ENCODE results near the gene ZDHHC18. TPM values are rescaled to one million over a fixed set of nuclear protein-coding genes. Genes with fewer than 3 reads are reported as not detected.

Gene ZDHHC18
- total and polyA plus RNA-seq, 9 donors, result 9.5 to 15.8 (median 12.3) TPM

DNA sequence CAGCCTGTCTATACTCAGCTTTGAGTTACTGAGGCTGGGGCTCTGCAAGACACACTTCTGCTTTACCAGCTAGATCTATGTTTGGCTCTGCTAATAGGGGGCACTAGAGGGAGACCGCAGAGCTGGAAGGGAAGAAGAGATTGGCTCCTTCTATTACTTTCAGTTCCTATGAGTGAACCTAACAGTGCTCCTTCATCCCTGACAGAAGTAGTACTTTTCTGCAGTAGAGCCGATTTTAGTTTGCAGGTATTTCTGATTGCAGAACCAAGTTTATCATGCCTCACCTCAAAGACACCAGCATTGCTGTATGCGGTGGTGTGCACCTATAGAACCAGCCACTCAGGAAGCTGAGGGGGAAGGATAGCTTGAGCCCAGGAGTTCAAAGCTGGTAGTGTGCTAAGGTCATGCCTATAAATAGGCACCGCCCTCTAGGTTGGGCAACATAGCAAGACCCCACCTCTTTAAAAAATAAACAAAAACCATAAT, 5.7 kb upstream of the ZDHHC18 start:
- H3K4me3 ChIP-seq, result no peak overlapping the region
- no peaks in the 10 kb centered on the region for H3K36me3 ChIP-seq
- DNase-seq, result no peak
- H3K4me1 ChIP-seq (ENCODE audit: insufficient read depth), result no peaks in the 10 kb centered on the region
- H3K9me3 ChIP-seq, result no peaks in the 10 kb centered on the region
- TF ChIP-seq POLR2A (IDR thresholded peaks at IDR 0.05), result no peak
- TF ChIP-seq, protein P1, sequence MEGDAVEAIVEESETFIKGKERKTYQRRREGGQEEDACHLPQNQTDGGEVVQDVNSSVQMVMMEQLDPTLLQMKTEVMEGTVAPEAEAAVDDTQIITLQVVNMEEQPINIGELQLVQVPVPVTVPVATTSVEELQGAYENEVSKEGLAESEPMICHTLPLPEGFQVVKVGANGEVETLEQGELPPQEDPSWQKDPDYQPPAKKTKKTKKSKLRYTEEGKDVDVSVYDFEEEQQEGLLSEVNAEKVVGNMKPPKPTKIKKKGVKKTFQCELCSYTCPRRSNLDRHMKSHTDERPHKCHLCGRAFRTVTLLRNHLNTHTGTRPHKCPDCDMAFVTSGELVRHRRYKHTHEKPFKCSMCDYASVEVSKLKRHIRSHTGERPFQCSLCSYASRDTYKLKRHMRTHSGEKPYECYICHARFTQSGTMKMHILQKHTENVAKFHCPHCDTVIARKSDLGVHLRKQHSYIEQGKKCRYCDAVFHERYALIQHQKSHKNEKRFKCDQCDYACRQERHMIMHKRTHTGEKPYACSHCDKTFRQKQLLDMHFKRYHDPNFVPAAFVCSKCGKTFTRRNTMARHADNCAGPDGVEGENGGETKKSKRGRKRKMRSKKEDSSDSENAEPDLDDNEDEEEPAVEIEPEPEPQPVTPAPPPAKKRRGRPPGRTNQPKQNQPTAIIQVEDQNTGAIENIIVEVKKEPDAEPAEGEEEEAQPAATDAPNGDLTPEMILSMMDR (IDR thresholded peaks at IDR 0.05), result no peak
- no peak for TF ChIP-seq EP300 (IDR thresholded peaks at IDR 0.05)
- no peak overlapping the region for H3K27ac ChIP-seq
- H3K27me3 ChIP-seq, result no peaks in the 10 kb centered on the region
- WGBS, 3 donors, result 74 to 85% (median 82%) methylated on average over 4 of the region's 4 CpGs
- intact Hi-C loops (cut with DNase I), result loop anchor here in 1 of 4 donors (10.0 kb wide), 1 partner anchor 54 kb away; no protein-coding TSS in a partner anchor

DNA sequence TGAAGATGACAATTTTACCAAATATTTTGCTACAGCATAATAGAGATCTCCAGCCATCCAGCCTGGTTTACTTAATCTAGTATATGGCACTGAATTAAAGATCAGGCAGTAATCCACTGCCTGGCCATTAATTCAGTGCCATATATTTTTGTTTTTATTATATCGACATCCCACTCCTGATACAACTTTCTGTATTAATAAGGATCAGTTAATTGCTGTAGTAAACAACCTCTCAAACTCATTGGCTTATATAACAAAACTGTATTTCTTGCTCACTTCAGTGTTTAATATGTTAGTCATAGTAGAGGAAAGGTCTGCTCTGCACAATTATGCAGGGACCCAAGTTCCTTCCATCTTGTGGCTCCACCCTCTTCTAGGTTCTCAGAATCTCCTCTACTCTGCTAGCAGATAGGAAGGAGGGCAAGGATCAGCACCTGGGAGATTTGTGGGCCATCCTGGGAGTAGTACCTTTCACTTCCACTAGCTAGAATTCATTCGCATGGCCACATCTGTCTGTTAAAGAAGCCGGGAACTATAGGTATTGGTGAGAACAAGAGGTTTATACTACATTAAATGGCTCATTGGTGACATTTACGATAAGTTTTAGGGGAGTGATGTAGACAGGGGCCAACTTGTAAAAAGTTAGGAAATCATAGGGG, 3.6 kb upstream of the ZDHHC18 start:
- Histone ChIP-seq H3K27ac (no peak overlapping the region), H3K9me3 (no peaks in the 10 kb centered on the region), H3K4me1 (ENCODE audit: insufficient read depth) (peaks cover 4% of the 10 kb centered on the region), H3K27me3 (no peaks in the 10 kb centered on the region), H3K36me3 (no peaks in the 10 kb centered on the region), H3K4me3 (no peak overlapping the region)
- intact Hi-C loops (cut with DNase I), result loop anchor here in 1 of 4 donors (10.0 kb wide), 1 partner anchor 52 kb away; no protein-coding TSS in a partner anchor
- DNase-seq, result no peak
- TF ChIP-seq, protein P1 (IDR thresholded peaks at IDR 0.05), result no peak
- TF ChIP-seq EP300 (IDR thresholded peaks at IDR 0.05), result no peak
- WGBS, 3 donors, result 90 to 98% (median 94%) methylated on average over 4 of the region's 4 CpGs

DNA sequence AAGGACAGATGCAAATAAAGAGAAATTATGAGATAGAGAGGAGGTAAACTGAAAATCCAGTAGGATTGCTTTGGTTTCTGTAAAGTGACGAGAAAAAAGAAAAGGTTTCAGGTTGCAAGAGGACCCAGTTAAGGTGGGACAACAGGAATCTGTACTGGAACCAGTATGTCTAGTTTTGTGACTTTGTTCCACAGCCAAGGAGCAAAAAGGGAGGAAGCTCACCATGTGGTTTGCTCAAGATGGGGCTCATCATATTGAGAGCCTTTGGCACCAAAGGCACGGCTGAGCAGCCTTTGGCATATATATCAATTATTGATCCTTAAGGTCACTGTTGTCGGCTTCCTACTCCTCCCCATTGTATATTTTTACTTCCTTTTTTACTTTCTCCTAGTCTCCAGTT, 1.8 kb upstream of the ZDHHC18 start:
- no peak overlapping the region for H3K4me3 ChIP-seq
- H3K36me3 ChIP-seq, result no peaks in the 10 kb centered on the region
- no peak for TF ChIP-seq POLR2A (IDR thresholded peaks at IDR 0.05)
- TF ChIP-seq EP300 (IDR thresholded peaks at IDR 0.05), result no peak
- TF ChIP-seq, protein P1 (IDR thresholded peaks at IDR 0.05), result no peak
- 83 to 90% (median 89%) methylated on average over 3 of the region's 3 CpGs for WGBS, 3 donors
- H3K27me3 ChIP-seq, result no peaks in the 10 kb centered on the region
- H3K4me1 ChIP-seq (ENCODE audit: insufficient read depth), result peaks cover 10% of the 10 kb centered on the region
- intact Hi-C loops (cut with DNase I), result loop anchor here in 1 of 4 donors (10.0 kb wide), 1 partner anchor 50 kb away; no protein-coding TSS in a partner anchor
- DNase-seq, result no peak
- no peaks in the 10 kb centered on the region for H3K9me3 ChIP-seq
- no peak overlapping the region for H3K27ac ChIP-seq

DNA sequence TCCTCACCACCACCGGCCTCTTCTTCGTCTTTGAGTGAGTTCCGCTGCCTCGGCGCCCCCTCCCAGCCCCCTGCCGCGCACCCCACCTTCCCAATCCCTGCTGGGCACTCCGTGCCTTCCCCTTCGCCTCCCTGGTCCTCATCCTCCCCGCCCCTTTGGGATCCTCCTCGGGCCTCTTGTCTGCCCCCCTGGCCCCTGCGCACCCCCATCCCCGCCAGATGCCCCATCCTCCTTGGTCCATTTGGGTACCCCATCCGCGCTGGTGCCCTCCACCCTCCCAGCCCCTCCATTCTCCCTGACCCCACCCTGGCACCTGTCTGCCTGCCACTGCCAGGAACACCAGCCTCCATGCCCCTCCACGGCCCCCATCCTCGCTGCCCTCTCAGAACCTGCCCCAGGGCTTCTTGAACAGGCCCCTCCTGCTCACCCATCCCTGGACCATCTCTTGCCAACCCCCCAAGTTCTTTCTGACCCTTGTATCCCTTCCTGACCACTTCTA, 667 bp downstream of the ZDHHC18 start:
- peak overlapping the region; percentile 92 for H3K4me3 ChIP-seq
- peak overlapping the region; percentile 40 to 74 for H3K27ac ChIP-seq
- WGBS, 3 donors, result 1 to 3% (median 1%) methylated on average over 17 of the region's 17 CpGs
- peak in 2 of 5 donors; percentile 40 for DNase-seq
- no peaks in the 10 kb centered on the region for H3K27me3 ChIP-seq
- no peaks in the 10 kb centered on the region for H3K9me3 ChIP-seq
- peaks cover 11% of the 10 kb centered on the region for H3K4me1 ChIP-seq (ENCODE audit: insufficient read depth)
- H3K36me3 ChIP-seq, result no peaks in the 10 kb centered on the region
- TF ChIP-seq, protein P1 (IDR thresholded peaks at IDR 0.05), result no peak
- TF ChIP-seq EP300 (IDR thresholded peaks at IDR 0.05), result no peak
- intact Hi-C loops (cut with DNase I), result loop anchor here in 1 of 4 donors (10.0 kb wide), 1 partner anchor 48 kb away; no protein-coding TSS in a partner anchor
